Measurements from ENCODE around the gene TPCN1. TPM values are rescaled to one million over a fixed set of nuclear protein-coding genes. Genes with fewer than 3 reads are reported as not detected.
A peak's percentile ranks its signal among the peaks of the same experiment; 100 is the strongest.

Gene TPCN1
- total and polyA plus RNA-seq, 4 donors, result 20.8 to 61.7 (median 30.7) TPM

- DNase-seq (peak; percentile 75 to 96 (median 95)), ATAC-seq (ENCODE audit: insufficient read depth, low FRiP score) (peak; percentile 9)
- H3K9ac ChIP-seq (ENCODE audit: insufficient read depth in 1 of 2, low read length in 2 of 2), result peak overlapping the region in 1 of 2 donors; percentile 16
- no peak for TF ChIP-seq CTCF (IDR thresholded peaks at IDR 0.05; ENCODE audit: control extremely low read depth, extremely low read depth)
- H3K9me3 ChIP-seq (ENCODE audit: control insufficient read depth in 4 of 4, insufficient read depth in 3 of 4, low read length in 3 of 4), result no peaks in the 10 kb centered on the region
- H3K4me1 ChIP-seq (ENCODE audit: control insufficient read depth in 5 of 5, insufficient read depth in 5 of 5, low read length in 5 of 5), result peaks cover 2 to 24% (median 11%) of the 10 kb centered on the region in 5 donors
- H3K27me3 ChIP-seq (ENCODE audit: control insufficient read depth in 3 of 3, insufficient read depth in 3 of 3, low read length in 2 of 3), result no peaks in the 10 kb centered on the region
- H3K27ac ChIP-seq (ENCODE audit: low read depth in 1 of 2, low read length in 1 of 2), result peak overlapping the region; percentile 94 to 96
- no peak overlapping the region for H3K4me3 ChIP-seq
- WGBS, 2 donors, result 11 to 15% methylated on average over 11 of the region's 11 CpGs
- peaks cover 0 to 5% (median 4%) of the 10 kb centered on the region in 4 donors for H3K36me3 ChIP-seq (ENCODE audit: control insufficient read depth in 4 of 4, insufficient read depth in 4 of 4, low read length in 4 of 4)
Observed at GRCh38 chr12:113222730-113223531, 1.7 kb downstream of the TPCN1 start.

- WGBS, 2 donors, result 97% methylated on average over 4 of the region's 4 CpGs
- Histone ChIP-seq H3K36me3 (ENCODE audit: control insufficient read depth in 4 of 4, insufficient read depth in 4 of 4, low read length in 4 of 4) (peaks cover 0 to 19% (median 8%) of the 10 kb centered on the region in 4 donors), H3K27me3 (ENCODE audit: control insufficient read depth in 3 of 3, insufficient read depth in 3 of 3, low read length in 2 of 3) (no peaks in the 10 kb centered on the region), H3K9ac (ENCODE audit: insufficient read depth in 1 of 2, low read length in 2 of 2) (no peak overlapping the region), H3K27ac (ENCODE audit: low read depth in 1 of 2, low read length in 1 of 2) (no peak overlapping the region), H3K4me1 (ENCODE audit: control insufficient read depth in 5 of 5, insufficient read depth in 5 of 5, low read length in 5 of 5) (peaks cover 5 to 24% (median 12%) of the 10 kb centered on the region in 5 donors), H3K4me3 (no peak overlapping the region), H3K9me3 (ENCODE audit: control insufficient read depth in 4 of 4, insufficient read depth in 3 of 4, low read length in 3 of 4) (no peaks in the 10 kb centered on the region)
- no peak for ATAC-seq (ENCODE audit: insufficient read depth, low FRiP score)
- DNase-seq, result no peak
- TF ChIP-seq CTCF (IDR thresholded peaks at IDR 0.05; ENCODE audit: control extremely low read depth, extremely low read depth), result no peak
Observed at GRCh38 chr12:113224955-113225354, 3.7 kb downstream of the TPCN1 start.

GRCh38 chr12:113226696-113227568, 5.7 kb downstream of the TPCN1 start:
- no peak overlapping the region for H3K4me3 ChIP-seq
- TF ChIP-seq CTCF (IDR thresholded peaks at IDR 0.05; ENCODE audit: control extremely low read depth, extremely low read depth), result no peak
- H3K27ac ChIP-seq (ENCODE audit: low read depth in 1 of 2, low read length in 1 of 2), result peak overlapping the region in 1 of 2 donors; percentile 92
- H3K36me3 ChIP-seq (ENCODE audit: control insufficient read depth in 4 of 4, insufficient read depth in 4 of 4, low read length in 4 of 4), result peaks cover 0 to 25% (median 18%) of the 10 kb centered on the region in 4 donors
- DNase-seq, result no peak
- ATAC-seq (ENCODE audit: insufficient read depth, low FRiP score), result no peak
- no peak overlapping the region for H3K9ac ChIP-seq (ENCODE audit: insufficient read depth in 1 of 2, low read length in 2 of 2)
- H3K9me3 ChIP-seq (ENCODE audit: control insufficient read depth in 4 of 4, insufficient read depth in 3 of 4, low read length in 3 of 4), result no peaks in the 10 kb centered on the region
- no peaks in the 10 kb centered on the region for H3K27me3 ChIP-seq (ENCODE audit: control insufficient read depth in 3 of 3, insufficient read depth in 3 of 3, low read length in 2 of 3)
- 53 to 78% methylated on average over 13 of the region's 13 CpGs for WGBS, 2 donors
- peaks cover 8 to 22% (median 12%) of the 10 kb centered on the region in 5 donors for H3K4me1 ChIP-seq (ENCODE audit: control insufficient read depth in 5 of 5, insufficient read depth in 5 of 5, low read length in 5 of 5)
